Duodenal mucosa (tissue), 2 donors: ENCODE data around the gene ADARB1.
"Not testable (repeated sequence)": the region's sequence is repeated elsewhere in the genome, so short reads cannot be mapped to it uniquely, and the experiment has no call there.

Experiments
- H3K27ac ChIP-seq: one replicate; pipeline ENCODE4 v1.7.0; 2013; ENCODE audit warnings: low read depth, low read length
- H3K27me3 ChIP-seq, 2 donors: one replicate each; pipeline ENCODE4 v1.7.0; 2013; ENCODE audit warnings: low read length in 2 of 2, control low read depth in 1 of 2; ENCODE audit not compliant: insufficient read depth in 2 of 2, control insufficient read depth in 1 of 2
- H3K36me3 ChIP-seq, 2 donors: one replicate each; pipeline ENCODE4 v1.7.0; 2013; ENCODE audit warnings: low read length in 2 of 2, control low read depth in 1 of 2; ENCODE audit not compliant: insufficient read depth in 2 of 2, control insufficient read depth in 1 of 2
- H3K4me1 ChIP-seq, 2 donors: one replicate each; pipeline ENCODE4 v1.7.0; 2013; ENCODE audit warnings: low read length in 2 of 2, control low read depth in 1 of 2; ENCODE audit not compliant: insufficient read depth in 2 of 2, control insufficient read depth in 1 of 2
- H3K4me3 ChIP-seq, 2 donors: one replicate each; pipeline ENCODE4 v1.7.0; 2013; ENCODE audit warnings: low read length in 2 of 2, low read depth in 1 of 2
- H3K9ac ChIP-seq, 2 donors: one replicate each; pipeline ENCODE4 v1.7.0; 2013; ENCODE audit warnings: low read length in 2 of 2, low read depth in 1 of 2
- H3K9me3 ChIP-seq, 2 donors: one replicate each; pipeline ENCODE4 v1.7.0; 2013; ENCODE audit warnings: low read length in 2 of 2, control low read depth in 1 of 2; ENCODE audit not compliant: control insufficient read depth in 1 of 2

ADARB1 gene

GRCh38 chr21:45074048-45074817 is at the start of gene ADARB1:
Gene ADARB1 (plus strand): TSS chr21:45074580. CDS start chr21:45171657, 97,077 bp downstream.
- Histone ChIP-seq H3K9ac (peak within 1 kb of the TSS; percentile 48 to 72), H3K4me3 (peak within 1 kb of the TSS; percentile 71 to 87), H3K9me3 (no peaks in the 10 kb centered on the region), H3K4me1 (peaks cover 8 to 17% of the 10 kb centered on the region in 2 donors), H3K27ac (peak within 1 kb of the TSS; percentile 62), H3K27me3 (peaks cover 15 to 18% of the 10 kb centered on the region in 2 donors), H3K36me3 (no peaks in the 10 kb centered on the region)

- no peak overlapping the region for H3K27ac ChIP-seq
- H3K36me3 ChIP-seq = no peaks in the 10 kb centered on the region
- H3K9ac ChIP-seq = no peak overlapping the region
- no peak overlapping the region for H3K4me3 ChIP-seq
- H3K27me3 ChIP-seq = peaks cover 0 to 5% of the 10 kb centered on the region in 2 donors
- no peaks in the 10 kb centered on the region for H3K9me3 ChIP-seq
- H3K4me1 ChIP-seq = peaks cover 0 to 5% of the 10 kb centered on the region in 2 donors
Observed at GRCh38 chr21:45026066-45026745, 48.2 kb upstream of the ADARB1 start.

GRCh38 chr21:45026826-45027225 is 47.6 kb upstream of the ADARB1 start:
- no peaks in the 10 kb centered on the region for H3K36me3 ChIP-seq
- H3K4me3 ChIP-seq = no peak overlapping the region
- no peak overlapping the region for H3K27ac ChIP-seq

GRCh38 chr21:45027241-45028196 is 46.9 kb upstream of the ADARB1 start:
- H3K36me3 ChIP-seq = no peaks in the 10 kb centered on the region
- no peaks in the 10 kb centered on the region for H3K9me3 ChIP-seq
- peaks cover 0 to 5% of the 10 kb centered on the region in 2 donors for H3K27me3 ChIP-seq
- H3K27ac ChIP-seq = no peak overlapping the region
- no peak overlapping the region for H3K4me3 ChIP-seq
- peaks cover 0 to 5% of the 10 kb centered on the region in 2 donors for H3K4me1 ChIP-seq
- no peak overlapping the region for H3K9ac ChIP-seq

More at GRCh38 chr21:45026826-45027225, 47.6 kb upstream of the ADARB1 start:
- no peaks in the 10 kb centered on the region for H3K9me3 ChIP-seq
- H3K9ac ChIP-seq = no peak overlapping the region
- H3K4me1 ChIP-seq = peaks cover 0 to 5% of the 10 kb centered on the region in 2 donors
- peaks cover 0 to 5% of the 10 kb centered on the region in 2 donors for H3K27me3 ChIP-seq

GRCh38 chr21:45028645-45029044 is 45.7 kb upstream of the ADARB1 start:
- H3K4me3 ChIP-seq, H3K27me3 ChIP-seq, H3K36me3 ChIP-seq, H3K9ac ChIP-seq, H3K9me3 ChIP-seq, H3K27ac ChIP-seq, H3K4me1 ChIP-seq: not testable (repeated sequence)

- no peak overlapping the region for H3K9ac ChIP-seq
- H3K4me3 ChIP-seq = no peak overlapping the region
- H3K27ac ChIP-seq = no peak overlapping the region
- H3K4me1 ChIP-seq = peaks cover 0 to 11% of the 10 kb centered on the region in 2 donors
- no peaks in the 10 kb centered on the region for H3K9me3 ChIP-seq
- no peaks in the 10 kb centered on the region for H3K36me3 ChIP-seq
- H3K27me3 ChIP-seq = peaks cover 0 to 5% of the 10 kb centered on the region in 2 donors
Observed at GRCh38 chr21:45029298-45029947, 45.0 kb upstream of the ADARB1 start.

- Histone ChIP-seq H3K27me3 (peaks cover 0 to 5% of the 10 kb centered on the region in 2 donors), H3K4me1 (peaks cover 0 to 13% of the 10 kb centered on the region in 2 donors), H3K27ac (no peak overlapping the region), H3K9me3 (no peaks in the 10 kb centered on the region), H3K36me3 (no peaks in the 10 kb centered on the region), H3K9ac (no peak overlapping the region), H3K4me3 (no peak overlapping the region)
Observed at GRCh38 chr21:45029948-45030681, 44.3 kb upstream of the ADARB1 start.

- no peaks in the 10 kb centered on the region for H3K36me3 ChIP-seq
- H3K27me3 ChIP-seq = peaks cover 0 to 5% of the 10 kb centered on the region in 2 donors
- H3K4me3 ChIP-seq = no peak overlapping the region
- H3K9me3 ChIP-seq = no peaks in the 10 kb centered on the region
- peaks cover 0 to 13% of the 10 kb centered on the region in 2 donors for H3K4me1 ChIP-seq
- H3K27ac ChIP-seq = peak overlapping the region; percentile 42
- H3K9ac ChIP-seq = no peak overlapping the region
Observed at GRCh38 chr21:45030682-45031570, 43.5 kb upstream of the ADARB1 start.
